ENCODE measurements around the gene ASTN2.

GRCh38 chr9:117126871-117127270, 288.0 kb downstream of the ASTN2 start:
- TF ChIP-seq CTCF (IDR thresholded peaks at IDR 0.05; ENCODE audit: extremely low read depth in 1 of 2, insufficient read depth in 1 of 2, low read depth in 1 of 2, low read length in 2 of 2), result no peak
- TF ChIP-seq POLR2A (IDR thresholded peaks at IDR 0.05; ENCODE audit: low read depth, low read length), result no peak
- no peak for TF ChIP-seq MAX (IDR thresholded peaks at IDR 0.05; ENCODE audit: insufficient read depth, insufficient read length)
- TF ChIP-seq POLR2AphosphoS5 (IDR thresholded peaks at IDR 0.05; ENCODE audit: insufficient read depth, low read depth, low read length), result no peak
- TF ChIP-seq EZH2 (IDR thresholded peaks at IDR 0.05; ENCODE audit: borderline replicate concordance, low read depth, low read length, severe bottlenecking), result no peak
- no peak for TF ChIP-seq GATA2 (IDR thresholded peaks at IDR 0.05; ENCODE audit: insufficient read depth, insufficient read length, low read depth, low read length)

Data from endothelial cell of umbilical vein (primary cell).